GM12878 (cell line): ENCODE measurements around the gene CABLES1. TPM values are rescaled to one million over a fixed set of nuclear protein-coding genes. Genes with fewer than 3 reads are reported as not detected.

Experiments
- CHD4 ChIP-seq: fragments of 200-600 bp; sonication (generic); IDR thresholded peaks from 2 replicates; pipeline ENCODE4 v1.6.1; 2016; ENCODE audit warnings: mild to moderate bottlenecking
- POLR2AphosphoS5 ChIP-seq: IDR thresholded peaks from 2 replicates; pipeline ENCODE4 v1.6.1; 2011; ENCODE audit warnings: mild to moderate bottlenecking, low read length, inconsistent platforms
- SIN3A ChIP-seq: IDR thresholded peaks from 2 replicates; pipeline ENCODE4 v1.6.1; 2012; ENCODE audit warnings: low read depth, low read length, improper control_type of control experiment
- ZNF207 ChIP-seq: fragments of 450-650 bp; IDR thresholded peaks from 2 replicates; pipeline ENCODE4 v1.6.1; 2014; ENCODE audit warnings: antibody characterized with exemption, mild to moderate bottlenecking, borderline replicate concordance
- polyA plus RNA-seq, 11 experiments: library from polyadenylated mRNA; depleted of rRNA in 4 of 11; unstranded in 6 of 11; stranded (reverse) in 5 of 11; fragments of >200 nt; fragmentation: Nextera tagmentation in 4 of 11; fragmentation: Illumina TruSeq in 1 of 11; extraction: Ambion mirVana in 4 of 11; extraction: Trizol in 1 of 11; gene quantifications; 1 replicate in 1 of 11; 2 replicates in 10 of 11; pipeline versions ENCODE4 v1.2.1 to v1.2.3, GENCODE V29; 2011 to 2016; ENCODE audit warnings: inconsistent platforms in 2 of 11, missing spikeins in 2 of 11, low read depth in 1 of 11
- total RNA-seq, 4 experiments: library from RNA; depleted of rRNA in 3 of 4; stranded (reverse); fragments of >200 nt in 3 of 4; fragmentation: Illumina TruSeq in 1 of 4; extraction: Trizol in 1 of 4; gene quantifications; 2 replicates each; pipeline versions ENCODE4 v1.2.1 to v1.2.3, GENCODE V29; 2013 to 2021
- TF ChIP-seq, protein P1 (sequence below): fragments of 450-650 bp; formaldehyde crosslinking; IDR thresholded peaks from 2 replicates; pipeline ENCODE4 v1.4.0; 2022; ENCODE audit warnings: mild to moderate bottlenecking, moderate library complexity
- TF ChIP-seq, protein P2 (sequence below): fragments of 450-650 bp; IDR thresholded peaks from 2 replicates; pipeline ENCODE4 v1.6.1; 2017; ENCODE audit warnings: mild to moderate bottlenecking, moderate library complexity

Gene CABLES1
- total and polyA plus RNA-seq, 10 of the 15 experiments (the other 5 are each of a cell fraction or from before 2014, with no cell fraction given): 2.9 to 27.2 (median 8.2) TPM

DNA sequence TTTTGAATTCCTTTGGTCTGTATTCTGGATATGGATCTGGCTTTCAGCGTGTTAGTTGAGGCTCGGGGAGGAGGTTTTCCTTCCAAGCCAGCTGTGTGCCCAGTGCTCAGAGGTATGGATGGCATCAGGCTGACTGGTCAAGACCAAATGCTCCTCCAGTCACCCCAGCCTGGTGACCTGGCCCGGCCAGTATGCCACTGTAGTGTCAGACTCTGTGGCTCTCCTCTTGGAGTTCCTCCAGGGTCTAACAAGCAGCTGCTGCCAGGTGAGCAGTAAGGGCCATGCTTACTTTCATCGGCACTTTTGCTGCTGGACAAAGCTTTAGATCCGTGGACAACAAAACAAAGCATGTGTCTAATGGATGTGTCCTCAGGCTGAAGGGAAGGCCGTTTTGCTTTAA lies 44.1 kb downstream of the CABLES1 start (continued):
- TF ChIP-seq CHD4 (no peak), POLR2AphosphoS5 (no peak), SIN3A (no peak), ZNF207 (no peak)
- TF ChIP-seq, protein P1, sequence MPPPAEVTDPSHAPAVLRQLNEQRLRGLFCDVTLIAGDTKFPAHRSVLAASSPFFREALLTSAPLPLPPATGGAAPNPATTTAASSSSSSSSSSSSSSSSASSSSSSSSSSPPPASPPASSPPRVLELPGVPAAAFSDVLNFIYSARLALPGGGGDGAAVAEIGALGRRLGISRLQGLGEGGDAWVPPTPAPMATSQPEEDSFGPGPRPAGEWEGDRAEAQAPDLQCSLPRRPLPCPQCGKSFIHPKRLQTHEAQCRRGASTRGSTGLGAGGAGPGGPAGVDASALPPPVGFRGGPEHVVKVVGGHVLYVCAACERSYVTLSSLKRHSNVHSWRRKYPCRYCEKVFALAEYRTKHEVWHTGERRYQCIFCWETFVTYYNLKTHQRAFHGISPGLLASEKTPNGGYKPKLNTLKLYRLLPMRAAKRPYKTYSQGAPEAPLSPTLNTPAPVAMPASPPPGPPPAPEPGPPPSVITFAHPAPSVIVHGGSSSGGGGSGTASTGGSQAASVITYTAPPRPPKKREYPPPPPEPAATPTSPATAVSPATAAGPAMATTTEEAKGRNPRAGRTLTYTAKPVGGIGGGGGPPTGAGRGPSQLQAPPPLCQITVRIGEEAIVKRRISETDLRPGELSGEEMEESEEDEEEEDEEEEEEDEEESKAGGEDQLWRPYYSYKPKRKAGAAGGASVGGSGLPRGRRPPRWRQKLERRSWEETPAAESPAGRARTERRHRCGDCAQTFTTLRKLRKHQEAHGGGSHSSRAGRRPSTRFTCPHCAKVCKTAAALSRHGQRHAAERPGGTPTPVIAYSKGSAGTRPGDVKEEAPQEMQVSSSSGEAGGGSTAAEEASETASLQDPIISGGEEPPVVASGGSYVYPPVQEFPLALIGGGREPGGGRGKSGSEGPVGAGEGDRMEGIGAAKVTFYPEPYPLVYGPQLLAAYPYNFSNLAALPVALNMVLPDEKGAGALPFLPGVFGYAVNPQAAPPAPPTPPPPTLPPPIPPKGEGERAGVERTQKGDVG (CRISPR knock-in tag): no peak
- TF ChIP-seq, protein P2, sequence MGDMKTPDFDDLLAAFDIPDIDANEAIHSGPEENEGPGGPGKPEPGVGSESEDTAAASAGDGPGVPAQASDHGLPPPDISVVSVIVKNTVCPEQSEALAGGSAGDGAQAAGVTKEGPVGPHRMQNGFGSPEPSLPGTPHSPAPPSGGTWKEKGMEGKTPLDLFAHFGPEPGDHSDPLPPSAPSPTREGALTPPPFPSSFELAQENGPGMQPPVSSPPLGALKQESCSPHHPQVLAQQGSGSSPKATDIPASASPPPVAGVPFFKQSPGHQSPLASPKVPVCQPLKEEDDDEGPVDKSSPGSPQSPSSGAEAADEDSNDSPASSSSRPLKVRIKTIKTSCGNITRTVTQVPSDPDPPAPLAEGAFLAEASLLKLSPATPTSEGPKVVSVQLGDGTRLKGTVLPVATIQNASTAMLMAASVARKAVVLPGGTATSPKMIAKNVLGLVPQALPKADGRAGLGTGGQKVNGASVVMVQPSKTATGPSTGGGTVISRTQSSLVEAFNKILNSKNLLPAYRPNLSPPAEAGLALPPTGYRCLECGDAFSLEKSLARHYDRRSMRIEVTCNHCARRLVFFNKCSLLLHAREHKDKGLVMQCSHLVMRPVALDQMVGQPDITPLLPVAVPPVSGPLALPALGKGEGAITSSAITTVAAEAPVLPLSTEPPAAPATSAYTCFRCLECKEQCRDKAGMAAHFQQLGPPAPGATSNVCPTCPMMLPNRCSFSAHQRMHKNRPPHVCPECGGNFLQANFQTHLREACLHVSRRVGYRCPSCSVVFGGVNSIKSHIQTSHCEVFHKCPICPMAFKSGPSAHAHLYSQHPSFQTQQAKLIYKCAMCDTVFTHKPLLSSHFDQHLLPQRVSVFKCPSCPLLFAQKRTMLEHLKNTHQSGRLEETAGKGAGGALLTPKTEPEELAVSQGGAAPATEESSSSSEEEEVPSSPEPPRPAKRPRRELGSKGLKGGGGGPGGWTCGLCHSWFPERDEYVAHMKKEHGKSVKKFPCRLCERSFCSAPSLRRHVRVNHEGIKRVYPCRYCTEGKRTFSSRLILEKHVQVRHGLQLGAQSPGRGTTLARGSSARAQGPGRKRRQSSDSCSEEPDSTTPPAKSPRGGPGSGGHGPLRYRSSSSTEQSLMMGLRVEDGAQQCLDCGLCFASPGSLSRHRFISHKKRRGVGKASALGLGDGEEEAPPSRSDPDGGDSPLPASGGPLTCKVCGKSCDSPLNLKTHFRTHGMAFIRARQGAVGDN: no peak
